GM21576 (cell line): ENCODE results near the gene EID3.
"Not testable (repeated sequence)": the region's sequence is repeated elsewhere in the genome, so short reads cannot be mapped to it uniquely, and the experiment has no call there.

Experiments
- ATAC-seq: cut with Tn5 transposase; IDR thresholded peaks from one replicate; pipeline ENCODE4 v1.9.1; 2021; ENCODE audit warnings: mild to moderate bottlenecking, moderate library complexity; ENCODE audit not compliant: unreplicated experiment

The EID3 gene

GRCh38 chr12:104310751-104311633 lies 7.5 kb downstream of the EID3 start:
- no peak for ATAC-seq

GRCh38 chr12:104312202-104312601 lies 8.7 kb downstream of the EID3 start:
- ATAC-seq, result no peak

GRCh38 chr12:104312654-104313053 lies 9.1 kb downstream of the EID3 start:
- no peak for ATAC-seq

- ATAC-seq, result no peak
Observed at GRCh38 chr12:104313568-104314241, 10.2 kb downstream of the EID3 start.

- ATAC-seq, result no peak
Observed at GRCh38 chr12:104314242-104314614, 10.7 kb downstream of the EID3 start.

- no peak for ATAC-seq
Observed at GRCh38 chr12:104315326-104316224, 12.0 kb downstream of the EID3 start.

- ATAC-seq, result no peak
Observed at GRCh38 chr12:104316936-104317335, 13.4 kb downstream of the EID3 start.

- ATAC-seq, result no peak
Observed at GRCh38 chr12:104317538-104318210, 14.1 kb downstream of the EID3 start.

- no peak for ATAC-seq
Observed at GRCh38 chr12:104319028-104319427, 15.5 kb downstream of the EID3 start.

- no peak for ATAC-seq
Observed at GRCh38 chr12:104319918-104320626, 16.5 kb downstream of the EID3 start.

- no peak for ATAC-seq
Observed at GRCh38 chr12:104320627-104321024, 17.1 kb downstream of the EID3 start.

- ATAC-seq, result no peak
Observed at GRCh38 chr12:104321949-104322348, 18.4 kb downstream of the EID3 start.

- ATAC-seq, result not testable (repeated sequence)
Observed at GRCh38 chr12:104322533-104322932, 19.0 kb downstream of the EID3 start.

- ATAC-seq, result no peak
Observed at GRCh38 chr12:104323899-104324298, 20.4 kb downstream of the EID3 start.

- ATAC-seq, result not testable (repeated sequence)
Observed at GRCh38 chr12:104328278-104328677, 24.7 kb downstream of the EID3 start.

GRCh38 chr12:104328790-104329189 lies 25.3 kb downstream of the EID3 start:
- no peak for ATAC-seq

GRCh38 chr12:104329707-104330532 lies 26.4 kb downstream of the EID3 start:
- no peak for ATAC-seq

GRCh38 chr12:104331376-104331775 lies 27.8 kb downstream of the EID3 start:
- ATAC-seq, result no peak

GRCh38 chr12:104332273-104332672 lies 28.7 kb downstream of the EID3 start:
- not testable (repeated sequence) for ATAC-seq
